Right lobe of liver (tissue), 6 donors: ENCODE results near the gene SMLR1. TPM values are rescaled to one million over a fixed set of nuclear protein-coding genes. Genes with fewer than 3 reads are reported as not detected.

Experiments used
- ATAC-seq, 4 donors: fragments of 200-7000 bp; cut with Tn5 transposase; one replicate each; pipeline ENCODE4 v1.9.1; 2020; ENCODE audit warnings: mild to moderate bottlenecking in 4 of 4, moderate library complexity in 4 of 4
- DNase-seq, 3 donors: peaks; one replicate each; pipeline ENCODE4 v3.0.0-alpha.2; 2020
- H3K27ac ChIP-seq, 3 donors: fragments of 200-600 bp; one replicate each; pipeline ENCODE4 v1.8.0; 2022
- H3K27me3 ChIP-seq, 2 donors: fragments of 200-600 bp; one replicate each; pipeline ENCODE4 v1.8.0; 2022
- H3K36me3 ChIP-seq, 4 donors: fragments of 200-600 bp; sonication (generic) in 1 of 4; one replicate each; pipeline versions ENCODE4 v1.5.1 to v1.8.0; 2017 to 2022; ENCODE audit warnings: control low read depth in 1 of 4
- H3K4me1 ChIP-seq, 4 donors: fragments of 200-600 bp; sonication (generic) in 1 of 4; one replicate each; pipeline versions ENCODE4 v1.5.1 to v1.8.0; 2017 to 2022; ENCODE audit warnings: control low read depth in 1 of 4
- H3K4me3 ChIP-seq, 3 donors: fragments of 200-600 bp; one replicate each; pipeline ENCODE4 v1.8.0; 2022
- H3K9me3 ChIP-seq, 4 donors: fragments of 200-600 bp; sonication (generic) in 1 of 4; one replicate each; pipeline versions ENCODE4 v1.5.1 to v1.8.0; 2017 to 2022; ENCODE audit warnings: control low read depth in 1 of 4
- POLR2A ChIP-seq: fragments of 450-650 bp; IDR thresholded peaks from one replicate; pipeline ENCODE4 v1.6.1; 2017; ENCODE audit warnings: antibody characterized with exemption, mild to moderate bottlenecking
- WGBS: methylation state at CpG from one replicate; pipeline ENCODE4 v1.1.6; 2018; ENCODE audit warnings: low coverage, low lambda C conversion rate; ENCODE audit not compliant: insufficient coverage; ENCODE audit errors: missing lambda C conversion rate; 5-methylcytosine and 5-hydroxymethylcytosine counted together
- intact Hi-C, 2 donors: fragments of 100-400 bp; cut with DNase I; formaldehyde crosslinking; loops; one replicate each; pipeline versions ENCODE4 v1.11.2 to v1.14.1; 2022
- total RNA-seq, 6 experiments: library from RNA; depleted of rRNA in 2 of 6; stranded (reverse); fragments of >200 nt in 2 of 6; fragmentation: NEBNext Ultra II Directional in 3 of 6; extraction: Animal tissue kit (Norgen Biotek cat#: 25700) in 3 of 6; gene quantifications; one replicate each; pipeline versions ENCODE4 v1.1.0 to v1.2.4, GENCODE V29; 2016 to 2023
- TF ChIP-seq, protein P1 (sequence below), 4 donors: fragments of 200-600 bp in 3 of 4; fragments of 450-650 bp in 1 of 4; IDR thresholded peaks; one replicate each; pipeline versions ENCODE4 v1.5.1 to v1.8.0; 2016 to 2022; ENCODE audit warnings: antibody characterized with exemption in 4 of 4, mild to moderate bottlenecking in 2 of 4
- donor health status: DM: no; HTN: yes; CAD: no.
- donor health status: DM: no; HTN: no; CAD: no.
- donor health status: DM: no; HTN: no; CAD: no.
- donor health status: DM: no; HTN: yes; CAD: no.
- donor health status: DM: no; HTN: yes; CAD: no.

Gene SMLR1
- total RNA-seq, 6 experiments from 2014 or later, result 10.7 to 46.4 (median 20.1) TPM

DNA sequence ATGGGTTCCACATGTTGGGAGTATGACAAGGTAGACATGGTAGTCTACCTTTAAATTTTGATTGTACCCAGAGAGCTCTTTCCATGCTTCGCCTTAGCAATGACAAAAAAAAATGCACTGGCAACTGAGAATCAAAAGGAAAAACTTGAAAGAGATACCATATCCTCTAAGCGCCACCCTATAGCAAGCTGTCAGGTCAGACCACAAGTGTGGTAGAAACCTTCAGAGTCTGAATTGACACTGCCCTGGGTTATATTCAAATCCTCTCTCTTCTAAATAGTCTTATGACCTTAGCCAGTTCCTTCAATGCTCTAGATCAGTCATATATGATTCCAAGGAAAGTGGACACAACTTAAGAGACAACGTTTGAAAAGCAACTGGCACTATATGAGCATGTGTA lies 45.6 kb upstream of the SMLR1 start:
- Histone ChIP-seq H3K27ac (no peak overlapping the region), H3K4me3 (no peak overlapping the region), H3K36me3 (no peaks in the 10 kb centered on the region), H3K4me1 (no peaks in the 10 kb centered on the region), H3K27me3 (no peaks in the 10 kb centered on the region), H3K9me3 (no peaks in the 10 kb centered on the region)
- ATAC-seq (no peak), DNase-seq (no peak)
- intact Hi-C loops, result no loop called here
- TF ChIP-seq POLR2A, result no peak
- TF ChIP-seq, protein P1, sequence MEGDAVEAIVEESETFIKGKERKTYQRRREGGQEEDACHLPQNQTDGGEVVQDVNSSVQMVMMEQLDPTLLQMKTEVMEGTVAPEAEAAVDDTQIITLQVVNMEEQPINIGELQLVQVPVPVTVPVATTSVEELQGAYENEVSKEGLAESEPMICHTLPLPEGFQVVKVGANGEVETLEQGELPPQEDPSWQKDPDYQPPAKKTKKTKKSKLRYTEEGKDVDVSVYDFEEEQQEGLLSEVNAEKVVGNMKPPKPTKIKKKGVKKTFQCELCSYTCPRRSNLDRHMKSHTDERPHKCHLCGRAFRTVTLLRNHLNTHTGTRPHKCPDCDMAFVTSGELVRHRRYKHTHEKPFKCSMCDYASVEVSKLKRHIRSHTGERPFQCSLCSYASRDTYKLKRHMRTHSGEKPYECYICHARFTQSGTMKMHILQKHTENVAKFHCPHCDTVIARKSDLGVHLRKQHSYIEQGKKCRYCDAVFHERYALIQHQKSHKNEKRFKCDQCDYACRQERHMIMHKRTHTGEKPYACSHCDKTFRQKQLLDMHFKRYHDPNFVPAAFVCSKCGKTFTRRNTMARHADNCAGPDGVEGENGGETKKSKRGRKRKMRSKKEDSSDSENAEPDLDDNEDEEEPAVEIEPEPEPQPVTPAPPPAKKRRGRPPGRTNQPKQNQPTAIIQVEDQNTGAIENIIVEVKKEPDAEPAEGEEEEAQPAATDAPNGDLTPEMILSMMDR (IDR thresholded peaks at IDR 0.05), result no peak
- WGBS, result 59% methylated on average over 3 of the region's 3 CpGs

DNA sequence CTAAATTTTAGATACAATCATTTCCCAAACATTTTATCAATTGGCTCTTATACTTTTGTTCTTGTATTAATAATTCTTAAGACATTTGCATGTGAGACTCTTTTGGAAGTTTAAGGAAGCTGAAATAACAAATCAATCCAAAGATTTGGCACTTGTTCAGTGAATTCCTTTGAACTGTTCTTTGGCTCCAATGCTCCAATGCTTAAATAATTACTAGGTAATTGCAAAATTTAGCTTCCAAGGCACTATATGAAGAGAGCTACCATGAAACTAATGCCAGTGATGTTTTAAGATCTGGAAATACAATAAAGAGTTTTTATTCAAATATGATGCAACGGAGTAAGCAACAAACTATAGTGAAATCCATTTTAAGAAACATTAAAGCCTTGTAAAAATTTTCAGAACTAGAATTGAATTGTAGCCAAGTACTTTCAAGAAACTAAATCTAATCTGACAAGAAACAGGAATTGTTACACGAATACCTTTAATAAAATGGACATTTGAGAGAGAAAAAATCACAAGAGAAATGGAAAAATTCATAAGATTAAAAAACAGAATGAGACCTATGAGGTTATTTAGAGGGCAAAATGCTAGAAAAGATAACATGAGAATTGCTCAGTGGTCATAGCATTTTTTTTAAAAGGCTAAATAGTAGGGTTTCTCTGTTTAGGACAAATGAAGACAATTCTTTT lies 43.6 kb upstream of the SMLR1 start:
- Histone ChIP-seq H3K27ac (no peak overlapping the region), H3K4me1 (no peaks in the 10 kb centered on the region), H3K36me3 (no peaks in the 10 kb centered on the region), H3K4me3 (no peak overlapping the region), H3K9me3 (no peaks in the 10 kb centered on the region), H3K27me3 (no peaks in the 10 kb centered on the region)
- 73% methylated on average over 2 of the region's 2 CpGs for WGBS
- ATAC-seq, result no peak
- intact Hi-C loops, result no loop called here
- TF ChIP-seq, protein P1 (IDR thresholded peaks at IDR 0.05), result no peak
- no peak for TF ChIP-seq POLR2A
- no peak for DNase-seq

DNA sequence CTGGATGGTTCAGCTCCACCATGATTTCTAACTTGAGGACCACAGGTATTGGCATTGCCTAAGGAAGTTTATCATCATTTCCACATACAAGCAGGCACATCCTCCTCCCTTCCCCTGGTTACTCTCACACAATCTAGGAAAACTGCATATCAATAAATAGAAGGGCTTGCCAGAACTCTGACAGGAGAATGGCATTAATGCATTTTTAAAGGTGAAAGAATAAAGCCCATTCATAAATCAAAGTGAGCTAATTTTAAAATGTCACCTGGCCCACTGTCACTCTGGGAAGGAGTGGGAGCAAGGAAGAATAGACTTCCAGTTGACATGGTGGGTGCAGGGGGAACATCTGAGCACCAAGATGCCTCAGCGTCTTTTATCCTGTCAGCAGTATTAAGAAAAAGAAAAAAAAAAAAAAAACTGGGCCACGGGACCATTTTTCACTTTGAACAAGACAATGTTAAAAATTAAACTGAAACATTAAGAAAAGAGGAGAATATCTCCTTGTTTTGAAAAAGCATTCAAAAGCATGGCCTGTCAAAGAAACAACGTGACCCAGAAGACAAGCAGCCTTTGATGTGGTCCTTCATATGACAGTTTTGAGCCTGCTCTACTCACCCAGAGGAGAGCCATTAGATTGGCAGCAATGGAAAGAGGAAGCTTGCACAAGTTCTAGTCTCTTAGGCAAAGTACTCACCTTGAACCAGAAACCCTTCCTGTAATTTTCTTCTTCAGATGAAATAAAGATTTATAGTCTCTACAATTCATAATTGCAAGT lies 39.3 kb upstream of the SMLR1 start:
- ATAC-seq (no peak), DNase-seq (no peak)
- intact Hi-C loops, result no loop called here
- H3K4me3 ChIP-seq, result no peak overlapping the region
- no peaks in the 10 kb centered on the region for H3K4me1 ChIP-seq
- TF ChIP-seq, protein P1 (IDR thresholded peaks at IDR 0.05), result no peak
- TF ChIP-seq POLR2A, result no peak
- H3K27me3 ChIP-seq, result no peaks in the 10 kb centered on the region
- 76% methylated on average over 3 of the region's 3 CpGs for WGBS
- no peaks in the 10 kb centered on the region for H3K9me3 ChIP-seq
- H3K36me3 ChIP-seq, result no peaks in the 10 kb centered on the region
- H3K27ac ChIP-seq, result no peak overlapping the region

DNA sequence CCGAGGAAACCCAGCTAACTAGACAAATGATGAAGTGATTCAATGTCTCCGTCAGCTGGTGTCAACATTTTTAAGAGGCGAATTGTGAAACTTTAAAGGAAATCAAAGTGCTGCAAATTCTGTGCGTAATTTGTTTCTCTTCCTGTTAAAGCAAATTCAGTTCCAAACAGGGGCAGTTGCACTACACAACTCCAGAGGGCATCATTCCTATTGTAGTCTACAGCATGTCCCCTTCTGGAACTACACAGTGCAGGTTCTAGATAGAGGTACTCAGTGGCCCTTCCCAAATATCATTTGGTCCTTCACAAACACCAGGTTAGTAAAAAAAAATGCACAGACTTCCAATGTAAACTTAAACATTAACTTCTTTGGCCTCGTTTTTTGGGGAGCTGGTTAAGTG lies 38.3 kb upstream of the SMLR1 start:
- ATAC-seq, result peak in 1 of 4 donors; percentile 36
- H3K27me3 ChIP-seq, result no peaks in the 10 kb centered on the region
- 60% methylated on average over 5 of the region's 5 CpGs for WGBS
- no peak overlapping the region for H3K4me3 ChIP-seq
- H3K36me3 ChIP-seq, result no peaks in the 10 kb centered on the region
- no peaks in the 10 kb centered on the region for H3K9me3 ChIP-seq
- no peak overlapping the region for H3K27ac ChIP-seq
- intact Hi-C loops, result no loop called here
- no peaks in the 10 kb centered on the region for H3K4me1 ChIP-seq
- no peak for DNase-seq
- TF ChIP-seq, protein P1 (IDR thresholded peaks at IDR 0.05), result peak in 1 of 4 donors; percentile 10
- no peak for TF ChIP-seq POLR2A
